ENCODE measurements around the gene TGM5. TPM values are rescaled to one million over a fixed set of nuclear protein-coding genes. Genes with fewer than 3 reads are reported as not detected.
"Not testable (repeated sequence)": the region's sequence is repeated elsewhere in the genome, so short reads cannot be mapped to it uniquely, and the experiment has no call there.

Gene TGM5
- total RNA-seq, 1 donor from 2014 or later: not detected

DNA sequence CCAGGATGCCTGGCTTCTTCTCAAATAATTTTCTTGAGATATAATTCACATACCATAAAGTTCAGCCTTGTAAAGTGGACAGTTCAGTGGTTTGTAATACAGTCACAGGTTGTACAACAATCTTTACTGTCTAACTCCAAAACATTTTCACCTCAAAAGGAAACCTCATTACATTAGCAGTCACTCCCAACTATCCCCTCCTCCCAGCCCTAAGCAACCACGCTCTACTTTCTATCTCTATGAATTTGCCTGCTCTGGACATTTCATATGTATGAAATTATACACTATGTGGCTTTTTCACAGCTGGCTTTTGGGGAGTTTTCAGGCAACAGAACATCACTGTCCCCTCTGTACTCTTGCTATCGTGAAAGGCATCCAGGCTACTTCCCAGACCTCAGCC lies 17.5 kb downstream of the TGM5 start:
- DNase-seq (ENCODE audit: low read depth in 2 of 2): no peak

DNA sequence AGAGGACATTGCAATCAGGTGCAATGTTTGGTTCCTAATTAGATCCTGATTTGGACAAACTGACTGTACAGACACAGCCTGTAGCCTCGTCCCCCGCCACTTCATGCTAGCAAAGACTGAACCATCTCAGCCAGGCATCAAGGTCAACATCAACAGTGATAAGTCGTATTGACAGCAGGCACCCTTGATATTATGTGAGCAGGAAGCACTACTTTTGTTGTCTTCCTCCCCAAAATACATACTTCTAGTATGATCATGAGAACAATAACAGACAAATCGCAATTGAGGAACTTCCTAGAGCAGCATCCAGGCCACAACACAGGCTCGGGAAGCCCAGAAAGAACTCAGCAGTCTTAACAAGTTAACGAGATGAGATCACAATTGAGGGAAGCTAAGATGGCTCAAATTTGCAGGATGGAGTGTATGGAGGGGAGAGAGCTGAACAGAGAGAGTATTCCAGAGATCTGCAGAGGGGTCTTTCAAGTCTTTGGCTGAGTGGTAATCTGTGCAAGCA lies 20.4 kb downstream of the TGM5 start:
- DNase-seq (ENCODE audit: low read depth in 2 of 2): no peak

DNA sequence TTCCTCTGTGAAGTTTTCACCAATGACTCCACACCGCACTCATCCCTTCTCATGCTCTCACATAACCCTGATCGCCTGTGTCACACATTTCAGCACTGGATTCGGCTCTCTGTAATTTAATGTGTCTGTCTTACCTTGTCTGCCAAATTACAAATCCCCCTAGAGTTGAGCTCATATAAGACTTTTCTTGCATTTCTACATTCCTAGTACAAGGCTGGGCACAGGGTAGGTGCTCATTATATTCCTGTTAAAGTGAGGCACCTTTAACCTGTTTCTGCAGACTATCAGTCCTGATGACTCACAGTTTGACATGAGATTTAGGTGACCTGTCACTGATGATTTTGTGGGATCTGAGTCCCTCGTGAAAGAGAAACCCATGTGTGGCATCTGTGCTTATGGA lies 22.6 kb downstream of the TGM5 start:
- no peak for DNase-seq (ENCODE audit: low read depth in 2 of 2)

DNA sequence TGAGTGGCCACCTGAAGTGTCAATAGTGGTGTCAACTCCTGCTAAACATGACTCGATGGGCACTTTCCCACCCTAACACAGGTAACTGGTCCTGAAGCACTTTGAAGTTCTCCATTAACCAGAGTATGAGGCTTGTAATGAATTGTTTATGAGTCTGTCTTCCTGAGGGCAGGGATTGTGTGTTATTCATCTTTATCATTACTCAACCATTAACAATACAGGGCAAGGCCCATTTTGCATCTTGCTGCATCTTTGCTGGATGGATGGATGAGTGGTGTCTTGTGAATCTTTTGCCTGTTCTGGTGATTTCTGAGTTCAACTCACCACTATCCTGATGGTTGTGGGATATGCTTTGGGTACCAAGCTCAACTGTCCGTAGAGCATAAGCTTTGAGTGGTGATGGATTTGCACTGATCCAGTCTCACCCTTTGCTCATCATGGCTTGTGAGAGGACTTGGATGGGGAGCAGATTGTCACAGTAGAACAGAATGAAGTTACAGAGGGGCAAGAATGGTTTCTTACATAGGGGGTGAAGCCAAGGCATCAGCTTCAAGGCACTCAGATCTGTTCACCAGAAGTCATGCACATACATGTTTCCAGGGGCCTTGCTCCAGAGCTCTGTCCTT lies 23.6 kb downstream of the TGM5 start:
- no peak for DNase-seq (ENCODE audit: low read depth in 2 of 2)

DNA sequence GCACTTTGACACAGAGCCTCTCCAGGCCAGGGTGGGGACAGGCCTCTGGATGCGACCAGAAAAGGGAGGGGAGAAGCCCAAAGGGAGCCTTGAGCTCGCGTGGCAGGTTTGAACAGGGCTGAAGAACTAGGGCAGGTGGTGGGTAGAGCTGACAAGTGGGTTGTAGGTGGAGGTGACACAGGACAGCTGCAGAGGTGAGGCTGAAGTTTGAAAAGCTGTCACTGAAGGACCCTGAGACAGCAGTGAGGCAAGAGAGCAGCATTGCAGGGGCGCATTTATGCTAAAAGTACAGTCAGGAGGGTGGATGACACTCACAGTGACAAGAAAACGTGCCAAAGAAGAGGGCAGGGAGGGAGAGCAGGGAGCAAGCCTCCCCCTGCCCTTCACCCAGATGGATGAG lies 24.1 kb downstream of the TGM5 start:
- no peak for DNase-seq (ENCODE audit: low read depth in 2 of 2)

DNA sequence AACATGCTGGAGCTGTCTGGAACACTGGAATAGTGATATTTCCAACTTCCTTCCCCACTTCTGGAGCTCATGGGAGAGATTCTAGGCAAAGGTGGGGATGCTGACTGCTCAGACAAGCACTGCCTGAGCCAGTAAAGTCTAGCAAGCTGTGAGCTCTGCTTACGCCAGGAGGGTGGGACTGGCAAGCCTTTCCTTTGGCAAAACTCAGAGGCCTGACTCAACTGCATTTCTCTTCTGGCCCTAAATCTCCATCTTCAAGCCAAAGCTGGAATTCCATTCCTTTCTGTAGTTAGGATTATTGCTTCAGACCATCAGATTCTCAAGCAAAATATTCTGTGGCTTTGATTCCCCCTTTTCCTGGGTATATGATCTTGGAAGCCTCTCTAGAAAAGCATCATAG lies 25.6 kb downstream of the TGM5 start:
- DNase-seq (ENCODE audit: low read depth in 2 of 2): no peak

DNA sequence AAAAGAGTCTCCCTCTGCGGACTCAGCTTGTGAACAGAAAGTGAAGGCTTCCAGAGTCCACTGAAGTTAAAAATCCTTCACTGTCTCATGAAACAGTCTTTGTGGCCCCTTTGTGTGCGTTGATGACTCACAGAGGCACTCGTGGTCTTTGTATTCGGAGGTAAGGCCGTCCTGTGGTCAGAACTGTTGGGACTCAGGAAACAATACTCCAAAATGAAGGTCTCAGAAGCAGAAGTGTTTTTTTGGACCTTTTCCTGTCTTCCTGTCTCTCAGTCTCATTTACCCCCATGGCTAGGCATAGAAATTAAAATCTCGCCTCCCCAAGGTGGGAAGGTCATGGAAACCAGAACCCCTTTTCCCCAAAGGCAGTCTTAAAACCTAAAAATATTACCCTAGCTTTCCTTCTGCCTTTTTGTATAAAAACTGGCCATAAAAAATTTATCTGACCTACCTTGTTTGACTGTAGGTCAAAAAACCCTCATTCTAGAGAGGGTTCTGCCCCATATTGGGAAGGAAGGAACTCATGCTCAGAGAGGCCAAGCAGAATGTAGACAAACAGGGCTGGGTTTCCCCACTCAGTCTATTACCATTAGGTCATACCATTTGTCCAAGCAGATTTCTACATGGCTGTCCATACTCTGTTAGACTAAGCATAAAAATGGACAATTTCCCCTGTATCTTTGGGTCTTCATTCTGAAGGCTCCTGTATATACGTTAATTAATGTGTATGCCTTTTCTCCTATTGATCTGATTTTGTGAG lies 26.8 kb downstream of the TGM5 start:
- DNase-seq (ENCODE audit: low read depth in 2 of 2): peak in 1 of 2 donors; percentile 24

DNA sequence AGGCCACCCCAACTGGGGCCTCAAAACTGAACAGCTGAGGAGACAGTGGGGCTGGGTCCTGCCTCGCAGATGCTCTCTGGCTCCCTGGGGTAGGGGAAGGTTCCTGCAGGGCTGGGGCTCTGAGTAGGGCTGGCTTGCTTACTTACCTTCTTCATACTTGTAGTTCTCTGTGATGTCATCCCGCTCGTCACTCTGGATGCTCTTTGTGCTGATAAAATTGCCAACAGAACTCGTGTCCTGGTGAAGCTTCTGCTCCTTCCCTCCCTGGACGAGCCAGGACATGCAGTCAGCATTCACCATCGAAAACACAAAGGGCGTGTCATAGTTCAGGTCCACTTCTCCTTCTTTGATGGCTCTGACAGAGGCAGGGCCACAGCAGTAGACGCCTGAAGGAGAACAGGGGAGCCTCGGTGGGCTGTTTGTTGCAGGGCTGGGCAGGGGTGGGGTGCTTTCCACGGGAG lies 28.0 kb downstream of the TGM5 start:
- no peak for DNase-seq (ENCODE audit: low read depth in 2 of 2)

DNA sequence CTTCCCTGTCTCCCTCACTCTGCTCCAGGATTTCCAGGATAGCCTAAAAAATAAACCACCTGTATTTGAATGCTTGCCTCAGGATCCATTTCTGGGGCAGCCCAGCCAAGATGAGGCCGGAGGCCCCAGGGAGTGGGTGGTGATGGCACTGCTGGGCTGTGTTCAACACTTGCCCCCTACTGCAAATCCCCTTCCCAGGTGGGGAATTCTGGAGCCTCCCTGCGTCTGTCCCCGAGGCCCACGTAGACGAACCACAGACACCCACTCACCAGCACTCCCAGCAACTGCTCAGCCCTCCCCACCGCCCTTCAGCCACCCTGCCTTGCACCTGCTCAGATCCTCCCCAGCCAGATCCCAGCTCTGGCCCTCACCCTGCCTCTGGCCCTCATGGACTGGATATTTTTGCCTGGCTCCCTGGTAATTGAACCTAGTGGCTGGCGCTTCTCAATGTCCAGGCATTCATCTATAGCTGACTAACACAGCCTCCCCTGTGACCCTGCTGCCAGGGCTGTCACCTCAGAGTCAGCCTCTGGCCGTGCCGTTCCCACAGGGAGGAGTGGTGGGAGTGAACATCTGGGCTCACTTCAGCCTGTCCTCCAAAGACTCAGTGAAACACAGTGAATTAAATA lies 28.8 kb downstream of the TGM5 start:
- DNase-seq (ENCODE audit: low read depth in 2 of 2): no peak

DNA sequence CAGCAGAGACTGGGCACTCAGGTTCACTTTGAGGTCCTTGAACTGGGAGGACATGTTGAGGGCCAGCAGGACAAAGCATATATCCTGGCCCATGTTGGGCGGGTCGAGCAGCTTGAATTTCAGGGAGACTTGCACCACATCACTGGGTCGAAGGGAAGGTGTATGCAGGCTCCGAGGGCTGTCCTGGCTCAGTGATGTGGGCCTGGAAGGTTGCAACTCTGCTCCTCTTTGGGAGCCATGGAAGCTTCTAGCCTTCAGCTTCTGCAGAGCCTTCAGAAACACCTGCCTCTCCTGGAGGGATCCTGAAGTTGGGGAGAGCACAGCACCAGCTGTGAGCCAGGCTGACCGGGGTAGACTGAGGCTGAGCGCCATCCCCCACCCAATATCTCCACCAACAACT lies 31.2 kb downstream of the TGM5 start:
- DNase-seq (ENCODE audit: low read depth in 2 of 2): no peak

DNA sequence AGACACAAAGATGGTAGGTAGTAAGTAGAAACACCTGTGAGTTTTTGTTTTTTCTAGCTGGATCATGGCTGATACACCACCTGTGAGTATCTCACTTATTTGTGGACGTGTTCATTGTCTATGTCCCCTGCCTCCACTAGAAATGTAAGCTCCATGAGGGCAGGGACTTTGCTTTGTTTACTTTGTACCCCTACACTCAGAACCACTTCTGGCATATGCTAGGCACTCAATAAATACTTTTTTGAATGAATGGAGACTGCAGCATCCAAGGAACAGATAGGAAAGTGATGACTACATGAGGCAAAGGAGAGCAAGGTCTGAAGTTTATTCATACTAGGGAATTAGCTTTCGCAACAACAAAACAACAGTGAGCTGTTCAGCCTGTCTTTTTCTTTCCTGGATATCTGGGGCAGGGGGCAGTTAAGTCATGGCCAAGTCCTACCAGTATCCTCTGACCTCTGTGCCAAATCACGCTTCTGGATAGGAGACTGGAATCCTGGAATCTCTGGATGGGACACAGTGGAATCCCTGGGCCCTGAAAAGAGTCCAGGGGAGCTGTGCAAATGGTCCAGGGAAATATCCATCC lies 34.3 kb downstream of the TGM5 start:
- no peak for DNase-seq (ENCODE audit: low read depth in 2 of 2)

DNA sequence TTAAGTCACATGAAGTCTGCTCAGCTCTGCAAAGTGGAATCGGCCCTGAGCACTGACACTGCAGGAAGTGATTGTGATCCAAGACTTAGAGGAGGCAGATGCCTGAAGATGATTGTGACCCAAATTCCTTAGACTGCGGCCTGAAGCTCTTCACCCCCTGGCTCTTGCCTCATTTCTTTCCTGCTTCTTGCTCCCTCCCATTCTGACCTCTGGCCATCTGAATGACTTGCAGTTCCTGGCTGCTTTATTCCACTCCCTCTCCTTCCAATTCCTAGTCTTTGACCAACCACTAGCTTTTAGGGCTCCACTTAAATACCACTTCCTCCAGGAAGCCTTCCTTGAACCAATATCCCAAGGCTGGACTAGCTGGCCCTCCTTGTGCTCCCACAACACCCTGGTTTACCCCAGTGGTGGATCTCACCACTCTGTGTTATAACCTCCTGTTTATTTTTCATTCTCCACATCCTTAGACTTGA lies 36.0 kb downstream of the TGM5 start:
- no peak for DNase-seq (ENCODE audit: low read depth in 2 of 2)

DNA sequence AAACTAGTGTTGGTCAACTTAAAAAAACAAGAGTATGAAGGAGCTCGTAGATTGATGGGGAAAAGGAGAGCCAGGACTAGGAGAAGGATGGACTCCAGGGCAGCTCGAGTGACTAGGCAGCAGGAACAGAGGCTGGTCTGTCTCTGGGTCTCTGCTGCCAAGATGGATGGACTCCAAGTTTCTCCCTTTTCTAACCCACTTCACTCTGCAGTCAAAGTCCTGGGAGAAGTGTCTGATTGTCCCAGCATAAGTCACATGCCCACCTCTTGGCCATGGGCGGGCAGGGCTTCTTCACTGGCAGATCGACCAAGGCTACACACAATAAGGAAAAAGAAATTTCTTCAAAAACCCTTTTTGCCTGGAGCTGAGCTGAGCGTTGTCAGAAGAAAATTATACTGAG lies 36.8 kb downstream of the TGM5 start:
- no peak for DNase-seq (ENCODE audit: low read depth in 2 of 2)

DNA sequence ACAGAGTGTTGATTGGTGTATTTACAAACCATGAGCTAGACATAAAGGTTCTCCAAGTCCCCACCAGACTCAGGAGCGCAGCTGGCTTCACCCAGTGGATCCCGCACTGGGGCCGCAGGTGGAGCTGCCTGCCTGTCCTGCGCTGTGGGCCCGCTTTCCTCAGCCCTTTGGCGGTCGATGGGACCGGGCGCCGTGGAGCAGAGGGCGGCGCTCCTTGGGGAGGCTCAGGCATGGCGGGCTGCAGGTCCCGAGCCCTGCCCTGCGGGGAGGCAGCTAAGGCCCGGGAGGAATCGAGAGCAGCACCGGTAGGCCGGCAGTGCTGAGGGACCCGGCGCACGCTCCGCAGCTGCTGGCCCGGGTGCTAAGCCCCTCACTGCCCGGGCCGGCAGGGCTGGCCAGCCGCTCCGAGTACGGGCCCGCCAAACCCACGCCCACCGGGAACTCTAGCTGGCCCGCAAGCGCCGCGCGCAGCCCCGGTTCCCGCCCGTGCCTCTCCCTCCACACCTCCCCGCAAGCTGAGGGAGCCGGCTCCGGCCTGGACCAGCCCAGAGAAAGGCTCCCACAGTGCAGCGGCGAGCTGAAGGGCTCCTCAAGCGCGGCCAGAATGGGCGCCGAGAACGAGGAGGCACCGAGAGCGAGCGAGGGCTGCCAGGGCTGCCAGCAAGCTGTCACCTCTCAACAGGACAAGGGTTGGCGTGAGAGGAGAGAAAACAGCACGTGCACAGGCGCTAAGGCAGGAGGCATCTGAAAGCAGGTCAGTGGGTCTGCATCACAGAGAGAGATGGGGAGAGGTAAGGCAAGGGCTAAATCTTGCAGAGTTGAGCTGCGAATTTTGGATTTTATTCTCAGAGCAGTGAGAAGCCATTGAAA lies 40.1 kb downstream of the TGM5 start:
- DNase-seq (ENCODE audit: low read depth in 2 of 2): no peak

DNA sequence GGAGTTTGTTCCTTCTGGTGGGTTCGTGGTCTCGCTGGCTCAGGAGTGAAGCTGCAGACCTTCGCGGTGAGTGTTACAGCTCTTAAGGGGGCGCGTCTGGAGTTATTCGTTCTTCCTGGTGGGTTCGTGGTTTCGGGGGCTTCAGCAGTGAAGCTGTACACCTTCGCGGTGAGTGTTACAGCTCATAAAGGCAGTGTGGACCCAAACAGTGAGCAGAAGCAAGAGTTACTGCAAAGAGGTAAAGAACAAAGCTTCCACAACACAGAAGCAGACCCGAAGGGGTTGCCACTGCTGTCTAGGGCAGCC lies 40.8 kb downstream of the TGM5 start:
- DNase-seq (ENCODE audit: low read depth in 2 of 2): not testable (repeated sequence)

DNA sequence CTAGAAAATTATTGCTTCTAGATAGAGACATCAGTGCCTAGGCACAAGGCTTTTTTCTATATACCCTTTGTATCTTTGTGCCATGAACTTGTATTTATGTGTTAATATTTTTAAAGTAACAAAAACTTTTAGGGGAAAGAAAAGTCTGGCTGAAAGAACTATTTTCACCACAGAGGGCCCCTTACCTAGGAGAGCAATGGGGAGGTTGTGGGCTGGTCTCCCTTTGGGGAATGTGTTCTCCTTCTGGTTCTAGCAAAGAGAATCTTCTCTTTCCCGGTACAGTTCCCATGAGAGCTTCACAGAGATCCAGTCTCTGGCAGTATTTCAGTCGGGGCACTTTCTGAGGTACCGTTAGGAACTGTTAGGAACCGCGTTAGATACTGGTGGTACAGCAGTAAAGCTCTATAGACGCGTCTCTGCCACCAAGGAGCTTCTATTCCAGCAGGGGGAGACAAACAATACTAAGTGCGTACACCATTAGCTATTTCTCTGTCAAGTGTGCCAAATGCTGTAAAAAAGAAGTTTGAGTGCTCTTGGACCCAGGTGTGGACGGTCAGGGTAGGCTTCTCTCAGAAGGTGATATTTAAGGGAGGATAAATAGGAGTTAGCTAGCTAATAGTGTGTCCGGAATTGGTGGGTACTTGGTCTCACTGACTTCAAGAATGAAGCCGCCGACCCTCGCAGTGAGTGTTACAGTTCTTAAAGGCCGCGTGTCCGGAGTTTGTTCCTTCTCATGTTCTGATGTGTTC lies 41.4 kb downstream of the TGM5 start:
- DNase-seq (ENCODE audit: low read depth in 2 of 2): peak; percentile 40 to 69

DNA sequence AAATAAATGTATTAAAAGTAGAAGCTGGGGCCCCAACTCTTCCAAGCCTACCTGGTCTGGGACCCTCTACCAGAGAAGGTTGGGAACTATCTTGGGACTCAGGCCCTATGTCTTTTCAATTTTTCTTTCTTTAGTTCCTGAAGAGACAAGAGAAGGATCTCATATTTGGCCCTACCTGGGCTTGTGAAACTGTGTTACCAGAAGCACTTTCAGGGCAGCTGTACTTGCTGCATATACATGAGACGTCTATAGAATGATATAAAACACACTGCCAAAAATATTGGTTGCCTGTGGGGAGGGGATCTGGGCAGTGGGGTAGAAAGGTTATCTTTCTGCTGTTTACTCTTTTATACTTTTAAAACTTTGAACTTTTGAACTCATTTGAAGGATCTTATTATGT lies 45.3 kb downstream of the TGM5 start:
- no peak for DNase-seq (ENCODE audit: low read depth in 2 of 2)

DNA sequence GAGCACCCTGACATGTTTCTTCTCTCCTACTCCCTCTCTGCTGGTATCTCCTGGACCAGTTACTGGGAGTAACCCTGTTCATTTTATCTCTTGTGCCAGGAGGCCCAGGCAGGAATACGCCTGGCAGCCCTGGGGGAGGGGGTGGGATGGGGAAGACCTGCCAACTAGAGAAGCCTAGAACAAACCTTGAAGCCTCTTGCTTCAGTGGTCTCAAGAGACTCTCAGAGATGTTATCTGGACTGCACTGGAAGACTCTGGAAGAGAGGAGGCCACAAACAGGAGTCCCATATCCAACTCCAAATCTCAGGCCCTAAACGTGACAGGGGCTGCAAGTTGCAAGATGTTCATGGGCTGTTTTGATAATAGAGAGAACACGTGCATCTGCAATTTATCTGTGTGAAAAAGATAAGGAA lies 45.7 kb downstream of the TGM5 start, which contains the start of gene EPB42:
TSS of gene EPB42 (minus strand) at position 28 of the 413 bp plus-strand sequence. CDS start 193 bp downstream, outside the sequence.
- DNase-seq (ENCODE audit: low read depth in 2 of 2): no peak

DNA sequence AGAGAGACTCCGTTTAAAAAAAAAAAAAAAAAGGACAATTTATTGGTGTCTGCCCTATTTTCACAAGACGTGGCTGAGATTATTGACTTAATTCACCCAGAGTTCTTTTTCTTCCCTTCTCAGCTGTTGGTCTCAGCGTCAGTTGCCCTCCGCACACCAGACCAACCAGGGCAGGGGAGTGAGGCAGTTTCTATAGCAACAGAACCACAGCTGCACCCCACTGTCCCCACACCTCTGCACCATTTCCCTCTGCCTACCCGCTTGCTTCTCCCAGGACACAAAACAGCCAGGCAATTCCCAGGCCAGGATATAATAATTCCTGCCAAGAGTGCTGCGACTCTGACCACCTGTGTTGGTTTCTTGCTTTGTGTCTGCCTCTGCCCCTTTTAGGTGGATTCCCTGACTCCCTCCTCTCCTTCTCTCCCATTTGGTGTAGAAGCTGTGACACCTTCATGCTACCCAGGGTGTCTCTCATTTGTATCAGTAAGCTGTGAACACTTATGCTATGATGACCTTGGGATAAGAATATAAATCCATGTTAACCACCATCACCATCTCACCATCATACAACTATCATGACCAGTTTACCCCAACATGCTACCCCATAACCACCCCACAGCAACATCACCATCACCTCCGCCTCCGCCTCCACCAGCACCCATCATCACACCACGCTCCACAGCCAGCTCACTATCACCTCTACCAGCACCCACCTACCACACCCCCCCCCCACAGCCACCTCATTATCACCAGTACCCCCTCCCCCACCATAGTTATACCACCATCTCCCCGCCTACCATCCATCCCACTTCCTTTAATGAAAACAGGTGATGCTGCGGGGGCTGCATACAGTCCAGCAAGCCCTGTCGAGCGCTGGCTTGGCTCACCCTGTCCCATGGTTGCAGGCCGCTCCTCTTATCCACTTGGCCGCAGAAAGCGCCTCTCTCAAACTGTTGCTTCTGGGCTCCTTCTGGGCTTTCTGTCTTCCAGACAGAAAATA lies 46.5 kb downstream of the TGM5 start:
- DNase-seq (ENCODE audit: low read depth in 2 of 2): no peak

Data from dermis microvascular lymphatic vessel endothelial cell (primary cell).